Mesothelial cell of epicardium (in vitro differentiated cells): ENCODE data around the gene ARSG. TPM values are rescaled to one million over a fixed set of nuclear protein-coding genes. Genes with fewer than 3 reads are reported as not detected.

Source experiments
- DNase-seq, 2 experiments: peaks; one replicate each; pipeline ENCODE4 v3.0.0; 2021; ENCODE audit warnings: low spot score in 2 of 2; ENCODE audit not compliant: unreplicated experiment in 2 of 2
- H3K27ac Mint-ChIP-seq: 2 replicates; pipeline ENCODE4 v1.8.0; 2021; ENCODE audit warnings: mixed read lengths
- H3K27me3 Mint-ChIP-seq: 2 replicates; pipeline ENCODE4 v1.8.0; 2021; ENCODE audit warnings: low read depth, mixed read lengths
- H3K36me3 Mint-ChIP-seq: 2 replicates; pipeline ENCODE4 v1.8.0; 2021; ENCODE audit warnings: mixed read lengths
- H3K4me1 Mint-ChIP-seq: 2 replicates; pipeline ENCODE4 v1.8.0; 2021; ENCODE audit warnings: mixed read lengths
- H3K4me3 Mint-ChIP-seq: 2 replicates; pipeline ENCODE4 v1.8.0; 2021; ENCODE audit warnings: mild to moderate bottlenecking, moderate library complexity, mixed read lengths
- H3K9me3 Mint-ChIP-seq: 2 replicates; pipeline ENCODE4 v1.8.0; 2021; ENCODE audit warnings: mixed read lengths
- total RNA-seq: library from RNA; stranded (reverse); gene quantifications from 3 replicates; pipeline ENCODE4 v1.2.1, GENCODE V29; 2021
- TF ChIP-seq, protein P1 (sequence below): fragments of 200-600 bp; sonication (generic); IDR thresholded peaks from one replicate; pipeline ENCODE4 v1.5.0; 2021; ENCODE audit warnings: antibody characterized with exemption; ENCODE audit not compliant: unreplicated experiment

Gene ARSG
- total RNA-seq, 1 donor from 2014 or later, result 7.8 TPM

GRCh38 chr17:68294196-68294555, 2.9 kb downstream of the ARSG start:
- H3K4me1 Mint-ChIP-seq, result peaks cover 14% of the 10 kb centered on the region
- no peak for DNase-seq
- TF ChIP-seq, protein P1, sequence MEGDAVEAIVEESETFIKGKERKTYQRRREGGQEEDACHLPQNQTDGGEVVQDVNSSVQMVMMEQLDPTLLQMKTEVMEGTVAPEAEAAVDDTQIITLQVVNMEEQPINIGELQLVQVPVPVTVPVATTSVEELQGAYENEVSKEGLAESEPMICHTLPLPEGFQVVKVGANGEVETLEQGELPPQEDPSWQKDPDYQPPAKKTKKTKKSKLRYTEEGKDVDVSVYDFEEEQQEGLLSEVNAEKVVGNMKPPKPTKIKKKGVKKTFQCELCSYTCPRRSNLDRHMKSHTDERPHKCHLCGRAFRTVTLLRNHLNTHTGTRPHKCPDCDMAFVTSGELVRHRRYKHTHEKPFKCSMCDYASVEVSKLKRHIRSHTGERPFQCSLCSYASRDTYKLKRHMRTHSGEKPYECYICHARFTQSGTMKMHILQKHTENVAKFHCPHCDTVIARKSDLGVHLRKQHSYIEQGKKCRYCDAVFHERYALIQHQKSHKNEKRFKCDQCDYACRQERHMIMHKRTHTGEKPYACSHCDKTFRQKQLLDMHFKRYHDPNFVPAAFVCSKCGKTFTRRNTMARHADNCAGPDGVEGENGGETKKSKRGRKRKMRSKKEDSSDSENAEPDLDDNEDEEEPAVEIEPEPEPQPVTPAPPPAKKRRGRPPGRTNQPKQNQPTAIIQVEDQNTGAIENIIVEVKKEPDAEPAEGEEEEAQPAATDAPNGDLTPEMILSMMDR, result no peak
- no peak overlapping the region for H3K27ac Mint-ChIP-seq
- H3K27me3 Mint-ChIP-seq, result peaks cover 38% of the 10 kb centered on the region
- no peaks in the 10 kb centered on the region for H3K36me3 Mint-ChIP-seq
- no peak overlapping the region for H3K4me3 Mint-ChIP-seq
- no peaks in the 10 kb centered on the region for H3K9me3 Mint-ChIP-seq

DNA sequence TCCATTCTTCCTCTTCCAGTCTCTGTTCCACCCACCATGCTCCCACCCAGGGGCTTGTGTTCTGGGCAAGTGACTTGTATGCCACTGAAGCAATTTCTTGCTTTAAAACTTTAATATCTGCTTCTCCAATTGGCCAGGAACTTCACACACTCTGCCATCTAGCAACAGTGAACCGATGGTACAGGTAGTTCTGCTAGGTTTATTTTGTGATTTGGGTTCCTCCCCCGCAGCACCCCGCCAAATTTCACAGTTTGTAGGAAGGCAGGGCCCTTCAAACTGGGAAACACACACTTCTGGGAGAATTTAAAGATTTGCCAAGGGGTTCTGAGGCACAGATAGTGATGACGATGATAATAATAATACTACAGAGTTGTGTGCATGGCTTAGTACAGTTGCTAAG, 3.3 kb downstream of the ARSG start:
- Mint-ChIP-seq H3K27ac (no peak overlapping the region), H3K36me3 (no peaks in the 10 kb centered on the region), H3K27me3 (peaks cover 35% of the 10 kb centered on the region), H3K4me3 (no peak overlapping the region), H3K4me1 (peaks cover 14% of the 10 kb centered on the region), H3K9me3 (no peaks in the 10 kb centered on the region)
- DNase-seq, result no peak
- TF ChIP-seq, protein P1, result no peak

GRCh38 chr17:68295086-68295485, 3.8 kb downstream of the ARSG start:
- Mint-ChIP-seq H3K36me3 (no peaks in the 10 kb centered on the region), H3K4me3 (no peak overlapping the region), H3K9me3 (no peaks in the 10 kb centered on the region), H3K27me3 (peaks cover 30% of the 10 kb centered on the region), H3K4me1 (peaks cover 12% of the 10 kb centered on the region), H3K27ac (no peak overlapping the region)
- TF ChIP-seq, protein P1, result no peak
- DNase-seq, result no peak

DNA sequence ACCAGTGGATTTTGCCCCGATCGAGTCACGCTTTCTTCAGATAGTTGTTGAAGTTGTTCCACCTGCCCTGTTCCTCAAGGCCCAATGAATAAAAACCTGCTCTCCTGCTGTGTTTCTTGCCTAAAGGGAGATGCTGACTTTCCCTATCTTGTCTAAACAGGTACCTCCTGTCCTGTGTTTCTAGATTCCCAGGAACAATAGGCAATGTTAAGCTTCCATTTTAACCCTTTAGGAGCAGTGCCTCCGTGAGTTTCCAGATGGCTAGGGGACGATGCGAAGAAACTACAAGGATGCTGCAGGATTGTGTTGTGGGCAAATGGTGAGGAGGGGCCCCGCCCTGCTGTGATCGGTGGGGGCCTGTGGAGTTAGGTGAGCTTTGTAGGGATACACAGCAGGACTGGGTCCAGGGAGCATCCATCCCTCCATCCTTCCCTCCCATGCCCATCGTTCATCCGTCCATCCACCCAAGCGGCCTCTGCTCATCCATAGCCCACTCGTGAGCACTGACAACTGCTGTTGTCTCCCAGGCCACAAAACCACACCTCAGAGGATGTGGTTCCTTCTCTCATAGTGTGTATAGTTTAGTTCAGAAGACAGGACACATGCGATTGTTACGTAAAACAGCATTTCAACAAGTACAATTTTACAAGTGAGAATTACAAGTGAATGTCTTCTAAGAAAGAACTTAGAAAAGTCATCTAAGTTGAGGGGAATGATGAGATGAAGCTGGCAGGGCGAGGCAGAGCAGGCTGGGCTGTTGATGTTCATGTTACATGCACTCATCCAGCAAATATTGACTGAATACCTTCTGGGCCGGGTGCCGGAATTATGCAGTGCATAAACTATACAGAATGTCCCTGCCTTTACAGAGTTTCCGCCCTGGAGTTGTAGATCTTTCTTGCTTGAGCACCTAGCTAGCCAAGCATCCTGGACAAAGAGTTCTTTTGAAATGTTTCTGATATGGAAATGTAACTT, 5.2 kb downstream of the ARSG start:
- no peaks in the 10 kb centered on the region for H3K9me3 Mint-ChIP-seq
- no peaks in the 10 kb centered on the region for H3K36me3 Mint-ChIP-seq
- peaks cover 6% of the 10 kb centered on the region for H3K4me1 Mint-ChIP-seq
- TF ChIP-seq, protein P1, result no peak
- H3K4me3 Mint-ChIP-seq, result no peak overlapping the region
- DNase-seq, result no peak
- peaks cover 22% of the 10 kb centered on the region for H3K27me3 Mint-ChIP-seq
- no peak overlapping the region for H3K27ac Mint-ChIP-seq

- Mint-ChIP-seq H3K4me1 (peaks cover 6% of the 10 kb centered on the region), H3K9me3 (no peaks in the 10 kb centered on the region), H3K27me3 (peaks cover 20% of the 10 kb centered on the region), H3K36me3 (no peaks in the 10 kb centered on the region), H3K4me3 (no peak overlapping the region), H3K27ac (no peak overlapping the region)
- TF ChIP-seq, protein P1, result no peak
- no peak for DNase-seq
Observed at GRCh38 chr17:68297195-68297594, 5.9 kb downstream of the ARSG start.
